ENCODE results near the gene TOP2B. TPM values are rescaled to one million over a fixed set of nuclear protein-coding genes. Genes with fewer than 3 reads are reported as not detected.

Gene TOP2B
- total RNA-seq, 1 experiment from 2014 or later, result 181 TPM

GRCh38 chr3:25587094-25587493 is 77.6 kb downstream of the TOP2B start:
- H3K36me3 Mint-ChIP-seq (ENCODE audit: insufficient read depth in 1 of 3, low read depth in 3 of 3), result no peaks in the 10 kb centered on the region
- Histone ChIP-seq H3K9ac (ENCODE audit: extremely low read depth, insufficient read length, low read length) (no peak overlapping the region), H3K23me2 (ENCODE audit: insufficient read length, low read depth, low read length, poor library complexity, severe bottlenecking) (no peaks in the 10 kb centered on the region), H3K79me2 (ENCODE audit: insufficient read depth, low read length) (no peaks in the 10 kb centered on the region), H3K9me3 (ENCODE audit: control insufficient read depth, low read depth, low read length) (no peaks in the 10 kb centered on the region), H4K91ac (ENCODE audit: insufficient read length, low read depth, low read length) (no peak overlapping the region), H2BK15ac (ENCODE audit: low read depth, low read length) (no peak overlapping the region), H2BK120ac (ENCODE audit: low read depth, low read length, poor library complexity, severe bottlenecking) (no peak overlapping the region), H3K56ac (ENCODE audit: insufficient read length, low read depth, low read length) (no peak overlapping the region), H2AFZ (ENCODE audit: low read length) (no peak overlapping the region), H3K79me1 (ENCODE audit: insufficient read depth, low read depth, low read length, poor library complexity, severe bottlenecking) (no peaks in the 10 kb centered on the region), H3K4ac (ENCODE audit: low read depth, low read length) (no peak overlapping the region), H2BK5ac (ENCODE audit: insufficient read length, low read length) (no peak overlapping the region), H4K5ac (ENCODE audit: insufficient read length, low read depth, low read length) (no peak overlapping the region), H4K20me1 (ENCODE audit: control insufficient read depth, insufficient read depth, insufficient read length) (no peaks in the 10 kb centered on the region), H3K4me2 (ENCODE audit: insufficient read depth, insufficient read length, low read length) (no peak overlapping the region), H4K8ac (replicated peaks; ENCODE audit: insufficient read length, low read depth, low read length) (no peak overlapping the region), H3K27me3 (ENCODE audit: insufficient read depth, low read length) (no peaks in the 10 kb centered on the region), H3K23ac (ENCODE audit: insufficient read length, low read depth, low read length) (no peak overlapping the region), H2BK12ac (ENCODE audit: insufficient read length, low read depth, low read length) (no peak overlapping the region), H3T11ph (ENCODE audit: low read length) (no peak overlapping the region), H2BK20ac (ENCODE audit: low read depth, low read length, poor library complexity, severe bottlenecking) (no peak overlapping the region), H3K18ac (ENCODE audit: insufficient read length, low read depth, low read length) (no peak overlapping the region), H3K14ac (ENCODE audit: insufficient read depth, low read length) (no peak overlapping the region), H2AK5ac (ENCODE audit: insufficient read length, low read length) (no peak overlapping the region), H3K27ac (ENCODE audit: insufficient read length, low read depth, low read length) (no peak overlapping the region), H3K4me1 (ENCODE audit: insufficient read depth, low read length) (no peaks in the 10 kb centered on the region)
- peaks cover 5 to 6% of the 10 kb centered on the region in 2 experiments for H3K4me1 Mint-ChIP-seq
- H3K4me3 Mint-ChIP-seq, result no peak overlapping the region
- H3K27ac Mint-ChIP-seq, result peak overlapping the region in 1 of 3 experiments; percentile 74; a peak in 1 of 7 replicates
- no CpG with 5 or more reads among the region's 1 CpG for WGBS (ENCODE audit: extremely low coverage, insufficient read length, low lambda C conversion rate)
- no peaks in the 10 kb centered on the region for H3K9me3 Mint-ChIP-seq
- no peak for TF ChIP-seq CTCF (conservative IDR thresholded peaks at IDR 0.05)
- no peaks in the 10 kb centered on the region for H3K27me3 Mint-ChIP-seq (ENCODE audit: low read depth)
- no peak for DNase-seq
